Mesothelial cell of epicardium (in vitro differentiated cells): ENCODE data around the gene ZCCHC14. TPM values are rescaled to one million over a fixed set of nuclear protein-coding genes. Genes with fewer than 3 reads are reported as not detected.

ENCODE experiments used
- DNase-seq, 2 experiments: peaks; one replicate each; pipeline ENCODE4 v3.0.0; 2021; ENCODE audit warnings: low spot score in 2 of 2; ENCODE audit not compliant: unreplicated experiment in 2 of 2
- H3K27ac Mint-ChIP-seq: 2 replicates; pipeline ENCODE4 v1.8.0; 2021; ENCODE audit warnings: mixed read lengths
- H3K27me3 Mint-ChIP-seq: 2 replicates; pipeline ENCODE4 v1.8.0; 2021; ENCODE audit warnings: low read depth, mixed read lengths
- H3K36me3 Mint-ChIP-seq: 2 replicates; pipeline ENCODE4 v1.8.0; 2021; ENCODE audit warnings: mixed read lengths
- H3K4me1 Mint-ChIP-seq: 2 replicates; pipeline ENCODE4 v1.8.0; 2021; ENCODE audit warnings: mixed read lengths
- H3K4me3 Mint-ChIP-seq: 2 replicates; pipeline ENCODE4 v1.8.0; 2021; ENCODE audit warnings: mild to moderate bottlenecking, moderate library complexity, mixed read lengths
- H3K9me3 Mint-ChIP-seq: 2 replicates; pipeline ENCODE4 v1.8.0; 2021; ENCODE audit warnings: mixed read lengths
- CTCF ChIP-seq: fragments of 200-600 bp; sonication (generic); IDR thresholded peaks from one replicate; pipeline ENCODE4 v1.5.0; 2021; ENCODE audit warnings: antibody characterized with exemption; ENCODE audit not compliant: unreplicated experiment
- total RNA-seq: library from RNA; stranded (reverse); gene quantifications from 3 replicates; pipeline ENCODE4 v1.2.1, GENCODE V29; 2021

ZCCHC14 gene
- total RNA-seq, 1 donor from 2014 or later = 37.3 TPM

GRCh38 chr16:87438611-87438985 is 54.2 kb downstream of the ZCCHC14 start:
- Mint-ChIP-seq H3K4me3 (no peak overlapping the region), H3K27me3 (no peaks in the 10 kb centered on the region), H3K36me3 (peaks cover 21% of the 10 kb centered on the region), H3K9me3 (peaks cover 5% of the 10 kb centered on the region), H3K27ac (no peak overlapping the region), H3K4me1 (peaks cover 5% of the 10 kb centered on the region)
- DNase-seq = no peak
- TF ChIP-seq CTCF = no peak

DNA sequence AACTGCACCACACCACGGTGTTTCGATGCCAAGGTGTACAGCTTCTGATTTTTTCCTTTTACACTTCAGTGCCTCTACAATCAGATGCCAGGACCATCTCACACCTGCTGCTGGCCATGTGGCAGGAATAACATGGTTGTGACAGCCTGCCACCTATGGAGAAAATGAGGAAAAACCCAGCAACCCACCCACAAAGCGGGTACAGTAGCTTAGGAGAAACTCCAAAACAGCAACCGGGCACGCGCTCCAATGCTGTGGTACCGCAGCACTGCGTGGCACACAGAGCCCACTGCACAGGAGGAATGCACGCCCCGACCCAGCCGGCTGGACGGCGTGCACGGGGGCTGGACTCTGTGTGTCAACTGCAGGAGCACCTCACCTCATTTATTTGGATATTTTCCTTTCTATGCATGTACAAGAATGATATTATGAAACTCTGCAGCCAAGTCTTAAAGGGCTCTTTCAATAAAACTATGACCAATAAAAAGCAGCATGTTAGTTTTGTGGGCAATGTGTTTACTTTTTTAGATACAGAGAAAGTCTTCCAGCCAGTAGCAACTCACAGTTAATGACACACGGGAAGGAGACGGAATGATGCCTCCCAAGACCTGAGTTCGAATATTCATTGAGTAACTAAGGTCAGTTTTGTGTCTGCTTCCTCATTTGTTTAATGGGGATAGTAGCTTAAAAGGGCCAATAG is 54.8 kb downstream of the ZCCHC14 start:
- Mint-ChIP-seq H3K36me3 (peaks cover 20% of the 10 kb centered on the region), H3K27ac (no peak overlapping the region), H3K4me1 (peaks cover 5% of the 10 kb centered on the region), H3K4me3 (no peak overlapping the region), H3K27me3 (no peaks in the 10 kb centered on the region), H3K9me3 (peaks cover 5% of the 10 kb centered on the region)
- no peak for DNase-seq
- TF ChIP-seq CTCF = no peak

DNA sequence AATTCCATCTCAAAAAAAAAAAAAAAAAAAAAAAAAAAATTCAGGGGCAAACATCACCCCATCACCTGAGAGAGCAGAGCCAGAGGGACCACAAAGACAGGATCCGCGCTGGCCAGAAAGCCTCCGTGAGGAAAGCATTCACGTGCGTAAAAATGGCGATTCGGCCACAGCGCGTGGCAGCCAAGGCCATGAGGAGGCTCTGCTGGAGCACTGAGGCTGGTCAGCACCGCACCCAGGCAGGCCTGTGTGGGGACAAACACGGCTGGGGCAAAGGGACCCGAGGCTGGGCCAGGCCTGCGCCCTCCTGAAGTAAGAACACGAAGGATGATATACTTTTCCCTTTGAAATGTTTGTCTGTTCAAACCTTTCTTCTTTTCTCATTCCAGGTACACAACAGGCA is 55.5 kb downstream of the ZCCHC14 start:
- peaks cover 12% of the 10 kb centered on the region for H3K36me3 Mint-ChIP-seq
- H3K4me1 Mint-ChIP-seq = peaks cover 5% of the 10 kb centered on the region
- H3K9me3 Mint-ChIP-seq = no peaks in the 10 kb centered on the region
- DNase-seq = no peak
- H3K27me3 Mint-ChIP-seq = no peaks in the 10 kb centered on the region
- no peak overlapping the region for H3K27ac Mint-ChIP-seq
- H3K4me3 Mint-ChIP-seq = no peak overlapping the region
- TF ChIP-seq CTCF = no peak

DNA sequence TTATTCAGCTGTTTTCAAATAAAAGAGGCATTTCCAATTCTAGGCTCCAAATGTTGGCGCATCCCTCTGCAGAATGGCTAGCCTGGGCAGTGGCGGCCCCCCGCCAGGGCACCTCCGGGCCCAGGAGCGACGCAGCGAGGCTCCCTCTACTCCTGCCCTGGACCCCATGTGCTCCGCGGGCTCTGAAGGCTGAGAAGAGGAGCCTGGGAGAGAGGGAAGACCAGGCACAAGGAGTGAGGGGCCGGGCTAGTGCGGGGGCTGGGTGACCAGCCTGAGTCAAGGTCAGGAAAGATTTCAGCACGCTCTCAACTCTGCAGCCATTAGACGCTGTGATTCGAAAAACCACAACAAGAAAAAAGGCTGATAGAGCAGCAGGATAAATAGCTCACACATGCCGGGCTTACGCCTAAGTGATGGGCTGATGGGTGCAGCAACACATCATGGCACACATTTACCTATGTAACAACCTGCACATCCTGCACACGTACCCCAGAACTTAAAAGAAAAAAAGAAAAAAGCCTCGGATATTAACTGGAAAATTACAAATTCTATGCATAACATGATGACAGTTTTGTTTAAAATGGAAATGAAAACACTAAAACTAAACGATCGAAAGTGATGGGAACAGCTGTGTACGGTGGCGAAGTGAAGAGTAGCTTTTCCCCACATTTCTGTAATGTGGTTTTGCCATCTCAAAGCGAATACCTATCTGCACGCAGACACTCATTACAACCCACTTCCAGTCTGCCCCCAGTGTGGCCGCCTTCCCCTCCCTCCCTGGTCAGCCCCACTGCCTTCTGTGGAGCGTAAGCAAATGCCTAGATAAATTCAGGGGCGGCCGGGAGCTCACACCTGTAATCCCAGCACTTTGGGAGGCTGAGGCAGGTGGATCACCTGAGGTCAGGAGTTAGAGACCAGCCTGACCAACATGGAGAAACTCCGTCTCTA is 56.3 kb downstream of the ZCCHC14 start:
- DNase-seq = no peak
- Mint-ChIP-seq H3K27ac (peak overlapping the region; percentile 14), H3K9me3 (no peaks in the 10 kb centered on the region), H3K4me3 (no peak overlapping the region), H3K36me3 (peaks cover 5% of the 10 kb centered on the region), H3K4me1 (peaks cover 5% of the 10 kb centered on the region), H3K27me3 (no peaks in the 10 kb centered on the region)
- no peak for TF ChIP-seq CTCF

DNA sequence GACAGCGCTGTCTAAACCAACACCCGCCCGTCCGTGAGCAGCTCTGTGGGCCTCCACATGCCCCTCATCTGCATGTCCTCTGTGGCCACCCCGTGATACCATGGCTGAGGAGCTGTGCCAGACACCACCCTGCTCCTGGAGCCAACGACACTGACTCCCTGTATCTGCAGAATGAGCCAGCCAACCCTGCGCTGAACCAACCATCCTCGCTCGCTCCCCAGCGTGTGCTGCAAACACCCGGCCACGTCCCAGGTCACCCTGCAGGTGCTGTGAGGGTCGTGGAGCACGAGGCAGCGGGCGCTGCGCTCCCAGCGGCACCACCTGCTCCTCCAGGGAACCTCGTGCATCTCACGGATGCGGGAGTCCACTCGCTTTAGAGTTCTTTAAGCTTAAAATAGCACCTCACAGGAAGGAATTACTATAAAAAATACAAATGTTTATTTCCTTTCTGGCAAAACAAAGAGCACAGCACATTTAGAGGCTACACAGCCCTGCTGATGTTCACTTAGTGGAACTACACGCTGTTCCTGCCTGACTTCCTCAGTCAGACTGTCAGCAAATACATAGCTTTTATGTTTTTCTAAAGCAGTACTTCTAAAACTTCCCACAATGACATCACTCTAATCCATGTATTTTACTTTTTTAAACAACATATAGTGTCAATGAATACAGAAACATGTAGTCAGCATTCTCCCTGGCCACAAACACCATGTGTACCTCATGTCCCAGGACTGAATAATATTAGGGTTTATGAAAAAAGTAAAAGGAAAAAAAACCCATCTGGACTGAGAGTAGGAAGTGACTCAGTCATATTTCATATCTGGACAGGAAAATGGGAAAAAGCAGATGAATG is 57.2 kb downstream of the ZCCHC14 start:
- H3K27me3 Mint-ChIP-seq = no peaks in the 10 kb centered on the region
- H3K27ac Mint-ChIP-seq = no peak overlapping the region
- H3K9me3 Mint-ChIP-seq = no peaks in the 10 kb centered on the region
- DNase-seq = no peak
- H3K36me3 Mint-ChIP-seq = peaks cover 1% of the 10 kb centered on the region
- TF ChIP-seq CTCF = no peak
- H3K4me3 Mint-ChIP-seq = no peak overlapping the region
- H3K4me1 Mint-ChIP-seq = peaks cover 5% of the 10 kb centered on the region
